Astrocyte (in vitro differentiated cells and primary cell): Measurements from ENCODE around the gene SLC25A29. TPM values are rescaled to one million over a fixed set of nuclear protein-coding genes. Genes with fewer than 3 reads are reported as not detected.

ENCODE experiments used
- DNase-seq: peaks from one replicate; pipeline ENCODE4 v3.0.0-alpha.2; 2010; ENCODE audit warnings: low read depth
- FAIRE-seq: peaks from 2 replicates; lab custom pipeline; 2011; peaks lifted over from hg19 to GRCh38; lab: Jason Lieb, UNC
- H2AFZ ChIP-seq: 2 replicates; pipeline ENCODE4 v1.6.0; 2012; ENCODE audit warnings: low read depth, low read length, inconsistent platforms
- H3K27ac ChIP-seq: 2 replicates; pipeline ENCODE4 v1.5.1; 2011; ENCODE audit warnings: low read depth, low read length, inconsistent platforms
- H3K27me3 ChIP-seq: 2 replicates; pipeline ENCODE4 v1.6.0; 2011; ENCODE audit warnings: low read length, inconsistent platforms; ENCODE audit not compliant: insufficient read depth
- H3K36me3 ChIP-seq: 2 replicates; pipeline ENCODE4 v1.5.1; 2011; ENCODE audit warnings: low read length, inconsistent platforms; ENCODE audit not compliant: insufficient read depth
- H3K4me1 ChIP-seq: 2 replicates; pipeline ENCODE4 v1.5.1; 2011; ENCODE audit warnings: low read length, inconsistent platforms; ENCODE audit not compliant: insufficient read depth
- H3K4me2 ChIP-seq: 2 replicates; pipeline ENCODE4 v1.6.0; 2012; ENCODE audit warnings: low read length, inconsistent platforms
- H3K4me3 ChIP-seq: 2 replicates; pipeline ENCODE4 v1.5.1; 2011; ENCODE audit warnings: low read depth, mild to moderate bottlenecking, low read length, inconsistent platforms; ENCODE audit not compliant: insufficient read depth
- H3K79me2 ChIP-seq: 2 replicates; pipeline ENCODE4 v1.6.0; 2012; ENCODE audit warnings: mild to moderate bottlenecking, low read length, inconsistent platforms; ENCODE audit not compliant: insufficient read depth
- H3K9ac ChIP-seq: 2 replicates; pipeline ENCODE4 v1.6.0; 2012; ENCODE audit warnings: mild to moderate bottlenecking, low read length, inconsistent platforms
- H3K9me3 ChIP-seq: 2 replicates; pipeline ENCODE4 v1.5.1; 2012; ENCODE audit warnings: low read depth, mild to moderate bottlenecking, low read length, inconsistent platforms; ENCODE audit not compliant: insufficient read depth
- H4K20me1 ChIP-seq: 2 replicates; pipeline ENCODE4 v1.6.0; 2012; ENCODE audit warnings: low read length, inconsistent platforms; ENCODE audit not compliant: insufficient read depth
- H3K27ac Mint-ChIP-seq: one replicate; pipeline ENCODE4 v1.8.0; 2021; ENCODE audit warnings: mild to moderate bottlenecking, mixed read lengths; ENCODE audit not compliant: unreplicated experiment
- H3K27me3 Mint-ChIP-seq: one replicate; pipeline ENCODE4 v1.8.0; 2021; ENCODE audit warnings: low read depth, mixed read lengths; ENCODE audit not compliant: unreplicated experiment
- H3K36me3 Mint-ChIP-seq: one replicate; pipeline ENCODE4 v1.8.0; 2021; ENCODE audit warnings: low read depth, mixed read lengths; ENCODE audit not compliant: unreplicated experiment
- H3K4me1 Mint-ChIP-seq: one replicate; pipeline ENCODE4 v1.8.0; 2021; ENCODE audit warnings: low read depth, mixed read lengths; ENCODE audit not compliant: unreplicated experiment
- H3K4me3 Mint-ChIP-seq: one replicate; pipeline ENCODE4 v1.8.0; 2021; ENCODE audit warnings: mild to moderate bottlenecking, moderate library complexity, mixed read lengths; ENCODE audit not compliant: unreplicated experiment
- H3K9me3 Mint-ChIP-seq: one replicate; pipeline ENCODE4 v1.8.0; 2021; ENCODE audit warnings: mild to moderate bottlenecking, mixed read lengths; ENCODE audit not compliant: unreplicated experiment
- EZH2 ChIP-seq: IDR thresholded peaks from 2 replicates; pipeline ENCODE4 v1.6.1; 2012; ENCODE audit warnings: mild to moderate bottlenecking, low read length, inconsistent platforms; ENCODE audit not compliant: insufficient read depth
- total RNA-seq: library from RNA; stranded (reverse); gene quantifications from 2 replicates; pipeline ENCODE4 v1.2.1, GENCODE V29; 2021
- TF ChIP-seq, protein P1 (sequence below): IDR thresholded peaks from 2 replicates; pipeline ENCODE4 v1.5.1; 2011; ENCODE audit warnings: low read depth, mild to moderate bottlenecking, inconsistent platforms, low read length, moderate library complexity; ENCODE audit not compliant: insufficient read depth

The SLC25A29 gene
- total RNA-seq, 1 donor from 2014 or later = 30.2 TPM

DNA sequence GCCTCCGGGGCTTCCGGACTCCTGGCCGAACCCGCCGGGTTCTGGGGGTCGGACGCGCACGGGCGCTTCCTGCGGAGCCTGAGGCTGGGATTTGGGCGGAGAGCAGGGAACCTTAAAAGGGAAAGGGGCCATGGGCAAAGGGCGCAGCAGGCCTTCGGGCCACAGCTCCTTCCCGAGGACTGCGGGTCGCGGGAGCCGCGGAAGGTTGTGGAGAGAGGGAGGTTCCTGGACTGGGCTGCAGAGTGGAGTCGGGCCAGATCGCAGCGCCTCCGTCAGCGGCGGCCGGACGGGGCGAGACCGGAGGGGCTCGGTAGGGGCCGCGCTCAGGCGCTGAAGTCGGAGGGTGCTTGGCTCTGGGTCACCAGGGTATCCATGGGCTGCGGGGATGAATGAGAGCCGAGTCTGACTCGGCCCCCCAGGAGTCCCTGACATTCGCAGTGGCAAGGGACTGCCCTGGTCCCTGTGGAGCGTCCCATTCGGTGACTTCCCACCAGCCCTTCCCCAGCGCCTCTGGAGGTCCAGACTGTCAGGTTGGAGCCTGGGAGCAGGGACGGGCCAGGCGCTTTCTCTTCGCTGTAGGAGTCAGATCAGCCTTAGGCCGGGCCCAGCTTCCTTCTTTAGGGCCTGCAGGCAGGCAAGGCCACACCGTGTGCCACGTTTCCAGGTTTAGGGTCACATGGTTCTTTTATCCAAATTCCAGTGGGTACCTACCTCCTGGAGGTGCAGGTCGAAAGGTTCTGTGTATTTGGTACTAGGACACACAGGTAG lies 938 bp upstream of the SLC25A29 start:
- H3K27me3 Mint-ChIP-seq = peaks cover 5% of the 10 kb centered on the region
- H3K27ac Mint-ChIP-seq = no peak overlapping the region
- peak overlapping the region; percentile 53 for H3K27ac ChIP-seq
- H3K4me3 Mint-ChIP-seq = peak overlapping the region; percentile 85
- no peaks in the 10 kb centered on the region for H3K27me3 ChIP-seq
- no peak for FAIRE-seq
- TF ChIP-seq, protein P1, sequence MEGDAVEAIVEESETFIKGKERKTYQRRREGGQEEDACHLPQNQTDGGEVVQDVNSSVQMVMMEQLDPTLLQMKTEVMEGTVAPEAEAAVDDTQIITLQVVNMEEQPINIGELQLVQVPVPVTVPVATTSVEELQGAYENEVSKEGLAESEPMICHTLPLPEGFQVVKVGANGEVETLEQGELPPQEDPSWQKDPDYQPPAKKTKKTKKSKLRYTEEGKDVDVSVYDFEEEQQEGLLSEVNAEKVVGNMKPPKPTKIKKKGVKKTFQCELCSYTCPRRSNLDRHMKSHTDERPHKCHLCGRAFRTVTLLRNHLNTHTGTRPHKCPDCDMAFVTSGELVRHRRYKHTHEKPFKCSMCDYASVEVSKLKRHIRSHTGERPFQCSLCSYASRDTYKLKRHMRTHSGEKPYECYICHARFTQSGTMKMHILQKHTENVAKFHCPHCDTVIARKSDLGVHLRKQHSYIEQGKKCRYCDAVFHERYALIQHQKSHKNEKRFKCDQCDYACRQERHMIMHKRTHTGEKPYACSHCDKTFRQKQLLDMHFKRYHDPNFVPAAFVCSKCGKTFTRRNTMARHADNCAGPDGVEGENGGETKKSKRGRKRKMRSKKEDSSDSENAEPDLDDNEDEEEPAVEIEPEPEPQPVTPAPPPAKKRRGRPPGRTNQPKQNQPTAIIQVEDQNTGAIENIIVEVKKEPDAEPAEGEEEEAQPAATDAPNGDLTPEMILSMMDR = no peak
- no peak for TF ChIP-seq EZH2
- no peaks in the 10 kb centered on the region for H3K36me3 ChIP-seq
- H4K20me1 ChIP-seq = peaks cover 34% of the 10 kb centered on the region
- H3K9me3 Mint-ChIP-seq = no peaks in the 10 kb centered on the region
- peak overlapping the region; percentile 72 for H2AFZ ChIP-seq
- H3K4me1 Mint-ChIP-seq = peaks cover 2% of the 10 kb centered on the region
- H3K4me2 ChIP-seq = peak overlapping the region; percentile 93
- peak overlapping the region; percentile 78 for H3K4me3 ChIP-seq
- H3K79me2 ChIP-seq = peaks cover 29% of the 10 kb centered on the region
- H3K9ac ChIP-seq = peak overlapping the region; percentile 86
- H3K36me3 Mint-ChIP-seq = no peaks in the 10 kb centered on the region
- peaks cover 18% of the 10 kb centered on the region for H3K4me1 ChIP-seq
- no peak for DNase-seq
- H3K9me3 ChIP-seq = no peaks in the 10 kb centered on the region

DNA sequence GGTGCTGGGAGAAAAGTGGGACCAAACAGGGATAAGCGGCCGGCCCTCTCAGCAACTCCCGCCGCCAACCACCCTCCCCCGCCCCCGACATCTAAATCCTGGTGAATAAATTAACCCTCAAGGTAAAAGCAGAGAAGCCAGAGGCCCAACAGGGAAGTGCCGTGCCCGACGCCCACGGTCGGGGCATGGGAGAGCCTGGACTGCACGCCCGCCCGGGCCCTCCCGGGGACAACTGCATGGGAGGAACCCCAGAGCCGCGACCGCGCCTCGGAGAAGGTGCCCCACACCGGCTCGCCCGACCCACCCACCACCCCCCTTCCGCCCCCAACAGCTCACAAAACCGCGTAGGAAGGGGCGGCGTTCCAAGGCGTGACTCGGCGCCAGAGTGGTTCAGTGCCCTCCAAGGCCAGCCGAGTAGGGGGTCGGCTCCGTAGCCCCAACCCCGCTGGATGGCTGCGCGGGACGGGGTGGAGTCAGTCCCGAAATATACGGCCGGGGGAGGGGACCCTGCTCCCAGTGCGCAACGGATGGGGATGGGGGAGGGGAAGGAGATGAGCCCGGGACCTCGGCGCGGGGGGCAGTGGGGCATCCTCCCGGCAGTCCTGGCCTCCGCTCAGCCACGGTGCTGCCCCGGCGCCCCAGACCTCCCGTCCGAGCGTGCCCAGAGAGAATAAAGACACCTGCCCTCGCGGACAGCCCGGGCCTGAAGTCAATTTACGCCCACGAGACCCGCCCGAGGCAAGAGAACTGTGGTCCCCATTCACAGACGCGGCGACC lies 732 bp downstream of the SLC25A29 start:
- Histone ChIP-seq H3K9me3 (no peaks in the 10 kb centered on the region), H3K79me2 (peaks cover 29% of the 10 kb centered on the region), H3K4me1 (peaks cover 18% of the 10 kb centered on the region), H3K4me3 (peak overlapping the region; percentile 78), H3K4me2 (peak overlapping the region; percentile 93), H3K27me3 (no peaks in the 10 kb centered on the region), H3K9ac (peak overlapping the region; percentile 86), H3K36me3 (no peaks in the 10 kb centered on the region), H4K20me1 (peaks cover 35% of the 10 kb centered on the region), H3K27ac (peak overlapping the region; percentile 19), H2AFZ (peak overlapping the region; percentile 73)
- Mint-ChIP-seq H3K27me3 (peaks cover 1% of the 10 kb centered on the region), H3K36me3 (no peaks in the 10 kb centered on the region), H3K4me1 (peaks cover 2% of the 10 kb centered on the region), H3K9me3 (no peaks in the 10 kb centered on the region), H3K4me3 (peak overlapping the region; percentile 84), H3K27ac (no peak overlapping the region)
- DNase-seq (no peak), FAIRE-seq (no peak)
- no peak for TF ChIP-seq EZH2
- TF ChIP-seq, protein P1 = no peak
